ENCODE data around the gene KNDC1. TPM values are rescaled to one million over a fixed set of nuclear protein-coding genes. Genes with fewer than 3 reads are reported as not detected.

KNDC1 gene
- total and polyA plus RNA-seq, 2 donors (not counting 1 experiment from before 2014, with no cell fraction given), result 0.17 to 0.45 TPM

GRCh38 chr10:133169173-133169947, 9.3 kb downstream of the KNDC1 start:
- CTCF ChIA-PET, result no interaction called here
- H3K27ac Mint-ChIP-seq, result no peak overlapping the region
- H3K4me1 ChIP-seq (ENCODE audit: control insufficient read depth in 2 of 2, insufficient read depth in 2 of 2, low read length in 2 of 2), result no peaks in the 10 kb centered on the region

More at GRCh38 chr10:133169173-133169947, 9.3 kb downstream of the KNDC1 start:
- DNase-seq, result no peak
- no peak overlapping the region for H3K4me3 ChIP-seq (ENCODE audit: control extremely low read depth in 1 of 5, extremely low read depth in 1 of 5, insufficient read depth in 1 of 5, low read depth in 2 of 5, low read length in 4 of 5)
- peaks cover 0 to 25% (median 0%) of the 10 kb centered on the region in 3 donors for H3K9me3 ChIP-seq (ENCODE audit: control extremely low read depth in 1 of 3, control insufficient read depth in 2 of 3, insufficient read depth in 1 of 3, low read length in 2 of 3)
- H3K9me3 Mint-ChIP-seq (ENCODE audit: insufficient read depth), result peaks cover 4% of the 10 kb centered on the region
- H3K27me3 ChIP-seq (replicated peaks in 1 of 4; ENCODE audit: control extremely low read depth in 1 of 4, control insufficient read depth in 3 of 4, insufficient read depth in 4 of 4, low read length in 3 of 4), result peaks cover 0 to 9% (median 0%) of the 10 kb centered on the region in 4 experiments
- TF ChIP-seq EZH2 (IDR thresholded peaks at IDR 0.05; ENCODE audit: borderline replicate concordance, insufficient read depth, low read depth, low read length, poor library complexity, severe bottlenecking) (no peak), CTCF (IDR thresholded peaks at IDR 0.05) (no peak)
- POLR2A ChIA-PET, result no interaction called here
- H4K20me1 ChIP-seq (ENCODE audit: control insufficient read depth, insufficient read depth, low read length, poor library complexity, severe bottlenecking), result no peaks in the 10 kb centered on the region
- WGBS (ENCODE audit: insufficient coverage), result 93% methylated on average over 30 of the region's 30 CpGs
- no peak overlapping the region for H3K27ac ChIP-seq (ENCODE audit: low read length in 2 of 2)
- H3K4me2 ChIP-seq (replicated peaks; ENCODE audit: low read depth, low read length, poor library complexity, severe bottlenecking), result no peak overlapping the region
- no peak for ATAC-seq (ENCODE audit: low read depth)
- intact Hi-C loops (cut with micrococcal nuclease), result no loop called here
- no peak overlapping the region for H3K4me3 Mint-ChIP-seq
- peaks cover 19% of the 10 kb centered on the region for H3K27me3 Mint-ChIP-seq
- H3K79me2 ChIP-seq (ENCODE audit: control insufficient read depth, insufficient read depth, low read length), result no peaks in the 10 kb centered on the region
- H2AFZ ChIP-seq (ENCODE audit: insufficient read depth, low read depth, low read length, poor library complexity, severe bottlenecking), result no peak overlapping the region
- no peaks in the 10 kb centered on the region for H3K4me1 Mint-ChIP-seq
- H3K9ac ChIP-seq (ENCODE audit: low read length), result no peak overlapping the region
- H3K36me3 ChIP-seq (replicated peaks in 1 of 2; ENCODE audit: control extremely low read depth in 1 of 2, control insufficient read depth in 1 of 2, extremely low read depth in 1 of 2, insufficient read depth in 2 of 2, low read length in 1 of 2), result no peaks in the 10 kb centered on the region
